Left lobe of liver (tissue), 2 donors: ENCODE results near the gene TMEM95. TPM values are rescaled to one million over a fixed set of nuclear protein-coding genes. Genes with fewer than 3 reads are reported as not detected.
A peak's percentile ranks its signal among the peaks of the same experiment; 100 is the strongest.
"Not testable (repeated sequence)": the region's sequence is repeated elsewhere in the genome, so short reads cannot be mapped to it uniquely, and the experiment has no call there.

Experiments used
- ATAC-seq: fragments of 200-7000 bp; cut with Tn5 transposase; one replicate; pipeline ENCODE4 v1.9.1; 2020; ENCODE audit warnings: mild to moderate bottlenecking, moderate library complexity
- DNase-seq: peaks from one replicate; pipeline ENCODE4 v3.0.0-alpha.2; 2020; ENCODE audit warnings: low spot score
- total RNA-seq: library from RNA; stranded (reverse); gene quantifications from one replicate; pipeline ENCODE4 v1.2.1, GENCODE V29; 2021
- donor health status: DM: no; HTN: no; CAD: no; lungs with moderate emphysema.
- donor health status: DM: no; HTN: yes; CAD: no.

TMEM95 gene
- total RNA-seq, 1 donor from 2014 or later: not detected

DNA sequence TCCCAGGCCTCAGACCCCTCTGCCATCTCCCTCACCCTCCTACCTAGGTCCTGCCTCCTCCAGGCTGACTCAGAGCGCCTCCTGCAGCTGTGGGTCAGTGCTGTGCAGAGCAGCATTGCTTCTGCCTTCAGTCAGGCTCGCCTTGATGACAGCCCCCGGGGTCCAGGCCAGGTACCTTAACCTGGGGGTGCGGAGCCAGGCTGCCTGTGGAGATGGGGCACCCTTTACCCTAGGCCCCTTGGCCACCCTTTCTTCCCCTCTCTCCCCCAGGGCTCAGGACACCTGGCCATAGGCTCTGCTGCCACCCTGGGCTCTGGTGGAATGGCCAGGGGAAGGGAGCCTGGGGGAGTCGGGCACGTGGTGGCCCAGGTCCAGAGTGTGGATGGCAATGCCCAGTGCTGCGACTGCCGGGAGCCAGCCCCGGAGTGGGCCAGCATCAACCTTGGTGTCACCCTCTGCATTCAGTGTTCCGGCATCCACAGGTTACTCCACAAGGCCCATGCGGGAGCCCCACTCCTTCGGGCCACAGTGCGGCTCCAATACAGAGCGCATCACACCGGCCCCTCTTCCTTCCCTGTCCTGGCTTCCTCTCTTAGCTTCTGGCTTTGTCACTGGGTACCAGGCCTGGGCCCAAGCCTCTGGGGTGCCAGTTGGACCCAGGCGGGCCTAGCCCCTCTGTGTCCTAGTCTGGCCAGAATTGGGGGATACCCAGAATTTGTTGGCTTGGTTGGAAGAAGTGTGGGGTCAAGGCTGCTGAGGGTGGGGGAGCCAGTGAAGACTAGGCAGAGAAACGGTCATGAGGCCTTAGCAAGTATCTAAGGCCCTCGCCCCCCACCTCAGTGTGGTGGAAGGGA is 8.0 kb upstream of the TMEM95 start:
- DNase-seq (peak; percentile 48), ATAC-seq (no peak)

DNA sequence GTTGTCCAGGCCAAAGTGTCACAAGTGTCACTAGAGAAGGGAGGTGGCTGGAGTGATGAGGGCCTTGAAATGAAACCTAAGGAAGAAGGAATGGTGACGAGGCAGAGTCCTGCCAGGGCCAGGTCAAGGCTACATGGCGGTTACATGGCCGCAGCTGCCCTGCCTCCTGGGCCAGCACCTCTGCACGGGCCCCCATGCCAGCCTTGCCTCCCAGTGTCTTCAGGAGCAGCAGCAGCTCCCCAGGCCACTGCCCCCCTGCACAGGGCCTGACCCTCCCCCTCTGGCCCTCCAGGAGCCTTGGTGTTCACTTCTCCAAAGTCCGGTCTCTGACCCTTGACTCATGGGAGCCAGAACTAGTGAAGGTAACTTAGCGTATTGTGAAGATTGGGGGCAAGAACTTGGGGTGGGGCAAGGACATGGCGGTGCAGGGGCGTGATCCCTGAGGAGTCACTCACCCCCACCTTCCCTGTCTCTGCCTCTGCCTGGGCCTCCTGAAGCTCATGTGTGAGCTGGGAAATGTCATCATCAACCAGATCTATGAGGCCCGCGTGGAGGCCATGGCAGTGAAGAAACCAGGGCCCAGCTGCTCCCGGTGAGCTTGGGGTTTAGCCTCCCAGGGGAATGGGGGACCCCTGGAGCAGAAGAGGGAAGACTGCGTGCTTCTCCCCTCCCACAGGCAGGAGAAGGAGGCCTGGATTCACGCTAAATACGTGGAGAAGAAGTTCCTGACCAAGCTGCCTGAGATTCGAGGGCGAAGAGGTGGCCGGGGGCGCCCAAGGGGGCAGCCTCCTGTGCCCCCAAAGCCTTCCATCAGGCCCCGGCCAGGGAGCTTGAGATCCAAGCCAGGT is 7.1 kb upstream of the TMEM95 start:
- peak; percentile 44 for DNase-seq
- ATAC-seq: no peak

DNA sequence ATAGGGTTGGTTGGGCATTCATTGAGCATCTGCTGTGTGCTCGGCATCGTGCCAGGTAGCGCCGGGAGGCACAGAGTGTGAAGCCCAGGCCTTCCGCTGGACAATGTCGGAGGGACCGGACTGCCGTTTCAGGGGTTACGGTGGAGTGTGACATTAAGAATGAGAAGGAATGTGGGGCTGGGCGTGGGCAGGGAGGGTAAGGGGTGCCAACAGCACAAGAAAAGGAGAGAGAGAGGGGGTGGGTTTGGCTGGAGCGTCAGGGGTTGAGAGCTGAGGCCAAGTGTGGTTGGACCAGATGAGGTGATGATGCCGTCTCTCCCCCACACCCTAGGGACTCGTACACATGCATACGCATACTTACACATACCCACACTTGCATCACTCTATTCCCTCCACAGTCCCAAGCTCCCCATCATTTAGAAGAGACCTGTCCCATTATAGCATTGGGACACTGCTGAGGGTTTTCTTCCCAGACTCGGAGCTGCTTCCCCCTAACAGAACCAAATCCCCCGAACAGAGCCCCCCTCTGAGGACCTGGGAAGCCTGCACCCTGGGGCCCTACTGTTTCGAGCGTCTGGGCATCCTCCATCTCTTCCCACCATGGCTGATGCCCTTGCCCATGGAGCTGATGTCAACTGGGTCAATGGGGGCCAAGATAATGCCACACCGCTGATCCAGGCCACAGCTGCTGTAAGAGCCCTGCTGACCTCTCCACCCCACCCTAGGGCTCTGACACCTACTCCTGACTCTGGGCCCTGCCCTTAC is 6.3 kb upstream of the TMEM95 start:
- ATAC-seq: no peak
- DNase-seq: peak; percentile 53

DNA sequence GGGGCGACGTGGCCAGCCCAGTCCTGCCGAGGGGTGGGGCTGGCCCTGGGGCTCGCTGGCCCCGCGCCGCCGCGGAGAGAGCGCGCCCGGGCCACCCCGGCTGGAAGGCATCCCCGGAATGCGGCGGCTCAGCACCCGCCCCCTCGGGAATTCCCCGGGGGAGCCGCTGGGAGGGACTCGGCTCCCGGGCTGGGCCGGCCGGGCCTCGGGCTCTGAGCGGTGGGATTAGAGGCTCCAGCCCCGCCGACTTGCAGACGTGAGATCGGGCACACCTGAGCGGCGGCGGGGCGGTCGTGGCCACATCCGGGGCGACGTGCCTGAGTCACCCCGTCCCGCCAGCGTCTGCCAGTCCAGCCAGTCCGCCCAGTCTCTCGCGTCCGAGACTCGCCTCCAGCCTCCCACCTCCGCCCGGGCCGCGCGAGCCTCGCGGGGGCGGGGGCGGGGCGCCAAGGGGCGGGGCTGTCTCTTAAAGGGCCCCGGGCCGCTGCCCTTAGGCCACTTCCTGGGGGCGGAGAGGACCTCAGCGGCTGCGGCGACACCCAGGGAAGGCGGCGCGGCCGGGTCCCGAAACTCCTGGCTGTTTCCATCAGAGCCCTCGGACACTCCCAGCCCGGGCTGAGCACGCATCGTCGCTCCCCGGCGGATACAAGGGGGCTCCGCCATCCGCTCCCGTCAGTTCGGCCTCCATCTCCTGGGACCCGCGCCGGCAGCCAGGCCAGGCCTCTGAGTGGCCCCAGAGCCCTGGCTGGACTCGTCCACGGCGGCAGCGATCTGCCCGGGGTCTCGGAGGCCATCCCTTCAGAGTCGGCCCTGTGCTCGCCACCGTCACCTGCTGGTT is 3.1 kb upstream of the TMEM95 start, which contains the start of gene KCTD11:
TSS of gene KCTD11 (plus strand) at position 498 of the 838 bp plus-strand sequence.
- peak; percentile 81 for ATAC-seq
- DNase-seq: peak; percentile 94

DNA sequence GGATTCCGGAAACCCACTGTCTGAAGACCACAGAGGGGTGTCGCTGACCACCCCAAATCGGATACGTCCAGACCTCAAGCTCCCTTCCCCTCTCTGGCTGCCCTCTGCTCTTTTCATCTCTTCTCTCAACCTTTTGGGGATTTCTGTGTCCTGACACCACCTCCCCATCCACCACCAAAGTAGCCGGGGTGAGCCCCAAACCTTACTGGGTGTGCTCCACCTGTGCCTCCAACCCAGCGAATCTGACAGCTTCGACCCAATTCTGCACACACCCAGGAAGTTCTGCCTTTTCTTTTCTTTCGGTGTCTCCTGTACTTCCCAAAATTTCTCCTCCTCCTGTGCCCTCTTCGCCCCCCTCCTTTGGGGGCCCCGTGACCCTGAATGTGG is 2.5 kb upstream of the TMEM95 start:
- DNase-seq (no peak), ATAC-seq (no peak)

DNA sequence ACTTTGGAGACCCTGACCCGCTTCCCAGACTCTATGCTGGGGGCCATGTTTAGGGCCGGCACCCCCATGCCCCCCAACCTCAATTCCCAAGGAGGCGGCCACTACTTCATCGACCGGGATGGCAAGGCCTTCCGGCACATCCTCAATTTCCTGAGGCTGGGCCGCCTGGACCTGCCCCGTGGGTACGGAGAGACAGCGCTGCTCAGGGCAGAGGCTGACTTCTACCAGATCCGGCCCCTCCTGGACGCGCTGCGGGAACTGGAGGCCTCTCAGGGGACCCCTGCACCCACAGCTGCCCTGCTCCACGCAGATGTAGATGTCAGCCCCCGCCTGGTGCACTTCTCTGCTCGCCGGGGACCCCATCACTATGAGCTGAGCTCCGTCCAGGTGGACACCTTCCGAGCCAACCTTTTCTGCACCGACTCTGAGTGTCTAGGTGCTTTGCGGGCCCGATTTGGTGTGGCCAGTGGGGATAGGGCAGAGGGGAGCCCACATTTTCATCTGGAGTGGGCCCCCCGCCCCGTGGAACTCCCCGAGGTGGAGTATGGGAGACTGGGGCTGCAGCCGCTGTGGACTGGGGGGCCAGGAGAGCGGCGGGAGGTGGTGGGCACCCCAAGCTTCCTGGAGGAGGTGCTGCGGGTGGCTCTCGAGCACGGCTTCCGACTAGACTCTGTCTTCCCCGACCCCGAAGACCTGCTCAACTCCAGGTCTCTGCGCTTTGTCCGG is 1.9 kb upstream of the TMEM95 start:
- no peak for DNase-seq

DNA sequence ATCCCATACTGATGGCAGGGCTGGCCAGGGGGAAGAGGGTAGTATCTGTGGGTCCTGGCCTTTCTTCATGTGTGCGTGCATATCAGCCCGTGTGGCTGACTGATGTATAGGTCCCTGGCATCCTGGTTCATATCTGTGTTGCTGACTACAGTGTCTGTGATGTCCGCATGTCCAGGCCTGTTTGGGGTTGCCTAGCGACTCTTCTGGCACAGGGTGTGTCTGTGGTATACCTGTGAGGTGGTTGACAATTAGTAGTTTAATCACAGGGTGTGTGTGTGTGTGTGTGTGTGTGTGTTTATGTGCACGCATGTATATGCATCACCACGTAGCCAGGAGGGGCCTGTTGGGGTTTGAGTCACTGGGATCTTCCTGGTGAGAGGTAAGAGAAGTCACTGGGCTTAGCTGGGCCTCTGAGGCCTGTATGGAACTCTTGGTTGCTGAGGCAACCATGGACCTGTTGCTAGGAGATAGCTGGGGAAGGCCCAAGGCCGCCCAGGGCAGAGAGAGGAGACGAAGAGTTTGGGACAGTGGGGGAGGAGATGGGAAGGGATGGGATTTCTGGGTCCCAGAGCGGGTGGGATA is 603 bp upstream of the TMEM95 start:
- no peak for DNase-seq
- no peak for ATAC-seq

More for the DNA sequence above, 1.9 kb upstream of the TMEM95 start:
- ATAC-seq: no peak

DNA sequence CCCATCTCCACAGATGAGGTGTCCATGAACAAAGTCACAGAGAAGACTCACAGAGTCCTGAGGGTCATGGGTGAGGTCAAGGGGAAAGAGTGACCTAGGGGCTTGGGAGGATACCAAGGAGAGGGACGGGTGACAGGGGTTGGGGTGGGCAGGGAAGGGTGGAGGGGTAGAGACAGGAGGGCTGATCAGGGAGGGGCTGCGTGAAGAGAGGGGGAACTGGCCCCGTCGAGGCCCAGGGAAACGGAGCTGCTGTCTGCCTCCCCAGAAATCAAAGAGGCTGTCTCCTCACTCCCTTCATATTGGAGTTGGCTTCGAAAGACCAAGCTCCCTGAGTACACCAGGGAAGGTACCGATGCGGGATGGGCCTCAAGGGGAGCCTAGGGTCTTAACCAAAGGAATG is 617 bp downstream of the TMEM95 start:
- ATAC-seq (no peak), DNase-seq (no peak)

DNA sequence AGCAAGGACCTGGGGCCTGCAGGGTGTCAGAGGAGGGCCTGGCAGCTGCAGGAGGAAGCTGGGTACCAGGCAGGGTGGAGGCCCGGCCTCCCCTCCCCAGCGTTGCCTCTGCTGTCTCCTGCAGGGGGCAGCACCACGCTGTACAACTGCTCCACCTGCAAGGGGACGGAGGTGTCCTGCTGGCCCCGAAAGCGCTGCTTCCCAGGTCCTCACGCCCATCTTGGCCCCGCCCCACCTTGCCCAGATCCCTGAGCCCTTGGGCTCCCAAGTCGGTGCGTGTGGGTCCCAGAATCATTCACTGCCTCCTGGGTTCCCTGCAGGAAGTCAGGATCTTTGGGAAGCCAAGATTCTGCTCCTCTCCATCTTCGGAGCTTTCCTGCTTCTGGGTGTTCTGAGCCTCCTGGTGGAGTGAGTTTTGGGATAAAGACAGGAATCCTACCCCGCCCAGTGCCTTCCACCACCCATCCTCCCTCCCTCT is 1.2 kb downstream of the TMEM95 start:
- DNase-seq (peak; percentile 82), ATAC-seq (peak; percentile 54)

DNA sequence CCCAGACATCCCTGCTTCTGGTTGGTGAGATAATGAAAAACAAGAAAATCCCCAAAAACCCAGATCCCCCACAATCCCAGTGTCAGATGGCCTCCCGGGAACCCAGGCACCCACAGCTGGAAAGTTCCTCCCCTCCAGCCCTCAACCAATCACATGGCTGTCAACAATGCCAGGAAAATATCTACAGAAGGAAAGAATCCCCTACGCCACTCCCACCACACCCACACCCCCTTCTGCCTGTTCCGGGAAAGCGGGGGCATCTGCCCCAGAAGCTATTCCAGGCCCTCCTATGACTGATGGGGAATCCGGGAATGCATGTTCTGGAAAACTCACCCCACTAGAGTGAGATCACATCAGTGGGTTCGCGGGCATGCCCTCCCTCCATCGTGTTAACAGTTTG is 1.8 kb downstream of the TMEM95 start:
- no peak for ATAC-seq
- no peak for DNase-seq

DNA sequence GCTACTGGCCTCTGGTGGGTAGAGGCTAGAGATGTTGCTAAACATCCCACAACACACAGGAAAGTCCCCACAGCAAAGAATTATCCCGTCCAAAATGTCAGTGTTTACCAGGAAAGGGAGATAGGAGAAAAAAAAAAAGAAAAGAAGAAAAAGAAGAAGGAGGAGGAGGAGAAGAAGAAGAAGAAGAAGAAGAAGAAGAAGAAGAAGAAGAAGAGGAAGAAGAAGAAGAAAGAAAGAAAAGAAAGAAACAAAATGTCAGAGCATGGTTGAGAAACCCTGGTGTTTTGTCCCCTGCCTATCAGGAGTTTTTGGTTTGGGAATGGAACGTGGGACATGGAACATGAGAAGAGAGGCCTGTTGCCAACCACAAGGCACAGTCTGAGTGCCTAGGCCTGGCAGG is 2.4 kb downstream of the TMEM95 start:
- ATAC-seq (no peak), DNase-seq (no peak)

DNA sequence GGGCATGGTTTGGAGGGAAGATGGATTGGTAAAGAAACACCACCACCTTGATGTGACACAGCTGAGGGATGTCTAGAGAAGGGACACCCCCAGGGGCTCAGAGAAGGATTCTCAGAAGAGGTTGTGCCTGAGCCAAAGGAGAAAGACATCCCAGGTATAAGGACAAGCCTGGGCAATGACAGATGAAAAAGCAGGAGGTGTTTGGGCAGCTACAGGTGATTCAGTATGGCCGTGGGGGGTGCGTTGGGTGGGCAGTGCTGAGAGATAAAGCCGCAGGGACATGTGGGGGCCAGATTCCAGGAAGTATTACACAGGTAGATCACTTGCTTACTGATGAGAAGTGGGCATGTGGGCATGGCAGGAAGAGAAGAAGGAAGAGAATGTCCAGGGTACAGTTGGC is 7.0 kb downstream of the TMEM95 start:
- ATAC-seq (no peak), DNase-seq (no peak)

DNA sequence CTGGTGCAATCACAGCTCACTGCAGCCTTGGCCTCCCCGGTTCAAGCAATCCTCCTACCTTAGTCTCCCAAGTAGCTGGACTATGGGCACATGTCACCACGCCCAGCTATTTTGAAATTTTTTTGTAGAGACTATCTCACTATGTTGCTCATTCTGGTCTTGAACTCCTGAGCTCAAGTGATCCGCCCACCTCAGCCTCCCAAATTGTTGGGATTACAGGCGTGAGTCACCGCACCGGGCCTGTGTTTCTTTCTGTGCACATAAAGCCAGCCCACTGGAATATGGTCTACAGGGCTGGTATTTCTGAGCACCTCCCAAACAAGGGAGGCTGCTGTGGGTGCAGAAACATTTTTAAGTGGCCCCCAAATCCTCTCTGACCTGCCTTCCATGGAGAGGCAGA is 8.4 kb downstream of the TMEM95 start:
- DNase-seq (no peak), ATAC-seq (no peak)

DNA sequence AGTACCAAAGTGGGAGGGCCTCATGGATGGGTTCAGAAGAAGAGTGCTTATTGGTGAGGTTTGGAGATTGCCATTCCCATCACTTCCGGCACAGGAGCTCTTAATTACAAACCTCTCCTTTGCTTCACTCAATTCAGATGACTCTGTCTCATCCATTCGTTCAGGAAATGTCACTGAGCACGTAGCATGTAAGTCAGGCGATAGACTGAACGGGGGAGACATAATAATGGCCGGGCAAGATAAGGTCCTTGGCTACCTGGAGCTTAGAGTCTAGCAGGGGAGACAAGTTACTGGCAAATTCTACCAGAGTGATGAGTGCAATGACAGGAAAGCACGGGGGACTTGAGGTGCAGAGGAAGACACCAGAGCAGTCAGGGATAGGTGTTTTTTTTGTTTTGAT is 11.0 kb downstream of the TMEM95 start:
- not testable (repeated sequence) for DNase-seq, ATAC-seq

DNA sequence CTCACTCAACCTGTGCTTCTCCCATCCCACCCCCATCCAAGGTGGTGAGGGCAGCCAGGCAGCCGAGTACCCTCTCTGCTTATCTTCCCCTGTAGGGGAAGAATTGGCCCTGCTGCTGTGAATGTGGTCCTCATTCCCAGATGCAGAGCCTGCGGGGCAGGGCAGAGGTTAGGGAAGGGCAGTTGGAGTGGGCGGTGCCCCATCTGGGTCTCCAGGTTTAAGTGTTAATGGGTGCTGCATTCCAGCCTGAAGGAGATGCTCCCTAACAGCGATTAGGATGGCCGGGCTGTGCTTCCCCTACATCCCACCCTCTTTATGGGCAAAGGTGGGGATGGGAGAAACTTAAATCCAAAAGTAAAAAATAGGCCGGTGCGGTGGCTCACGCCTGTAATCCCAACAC is 12.1 kb downstream of the TMEM95 start:
- ATAC-seq (no peak), DNase-seq (no peak)

DNA sequence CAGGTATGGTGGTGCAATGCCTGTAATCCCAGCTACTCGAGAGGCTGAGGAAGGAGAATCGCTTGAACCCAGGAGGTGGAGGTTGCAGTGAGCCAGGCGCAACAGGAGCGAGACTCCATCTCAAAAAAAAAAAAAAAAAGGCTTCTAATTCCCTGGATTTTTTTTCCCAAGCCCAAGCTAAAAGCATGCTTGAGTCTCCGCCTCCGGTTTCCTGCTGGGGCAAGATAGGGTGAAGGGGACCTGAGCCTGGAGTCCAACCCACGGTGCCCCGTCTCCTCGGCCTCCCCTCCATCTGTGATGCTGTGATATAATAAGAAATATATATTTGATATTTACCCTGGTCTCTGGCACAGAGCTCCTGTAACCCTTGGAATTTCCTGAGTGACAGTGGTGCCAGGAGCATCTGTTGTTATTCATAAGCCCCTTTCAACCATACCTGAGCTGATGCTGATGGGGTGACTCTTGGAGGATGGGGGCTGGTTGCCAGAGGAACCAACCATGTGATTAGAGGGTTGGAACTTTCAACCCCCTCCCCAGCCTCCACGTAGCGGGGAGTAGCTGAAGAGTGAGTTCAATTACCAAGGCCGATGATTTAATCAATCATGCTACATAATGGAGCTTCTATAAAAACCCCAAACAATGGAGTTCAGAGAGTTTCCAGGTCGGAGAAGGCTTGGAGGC is 13.1 kb downstream of the TMEM95 start:
- DNase-seq (no peak), ATAC-seq (no peak)

DNA sequence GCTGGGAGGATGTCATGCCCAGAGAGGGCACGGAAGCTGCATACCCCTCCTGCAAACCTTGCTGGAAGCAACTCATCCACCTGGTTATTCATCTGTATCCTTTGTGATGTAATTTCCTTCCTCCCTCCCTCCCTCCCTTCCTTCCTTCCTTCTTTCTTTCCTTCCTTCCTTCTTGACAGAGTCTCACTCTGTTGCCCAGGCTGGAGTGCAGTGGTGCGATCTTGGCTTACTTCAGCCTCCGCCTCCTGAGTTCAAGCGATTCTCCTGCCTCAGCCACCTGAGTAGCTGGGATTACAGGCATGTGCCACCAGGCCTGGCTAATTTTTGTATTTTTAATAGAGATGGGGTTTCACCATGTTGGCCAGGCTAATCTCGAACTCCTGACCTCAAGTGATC is 13.6 kb downstream of the TMEM95 start:
- not testable (repeated sequence) for ATAC-seq, DNase-seq

DNA sequence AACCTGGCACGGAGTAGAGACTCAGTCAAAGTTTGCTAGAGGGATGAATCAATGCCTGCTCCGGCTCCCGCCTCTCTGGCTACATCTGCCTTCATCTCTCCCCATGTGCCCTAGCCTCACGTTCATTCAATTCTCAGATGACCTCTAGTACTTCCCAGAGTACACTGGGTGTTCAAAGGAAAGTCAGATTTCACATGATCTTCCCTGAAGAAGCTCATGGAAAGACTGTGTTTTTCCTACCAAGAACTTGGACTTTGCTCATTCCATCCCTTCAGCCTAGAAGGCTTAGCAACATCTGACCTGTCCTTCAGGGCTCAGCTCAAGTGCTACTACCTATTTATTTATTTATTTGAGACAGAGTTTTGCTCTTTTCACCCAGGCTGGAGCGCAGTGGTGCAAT is 14.9 kb downstream of the TMEM95 start:
- ATAC-seq (no peak), DNase-seq (no peak)

DNA sequence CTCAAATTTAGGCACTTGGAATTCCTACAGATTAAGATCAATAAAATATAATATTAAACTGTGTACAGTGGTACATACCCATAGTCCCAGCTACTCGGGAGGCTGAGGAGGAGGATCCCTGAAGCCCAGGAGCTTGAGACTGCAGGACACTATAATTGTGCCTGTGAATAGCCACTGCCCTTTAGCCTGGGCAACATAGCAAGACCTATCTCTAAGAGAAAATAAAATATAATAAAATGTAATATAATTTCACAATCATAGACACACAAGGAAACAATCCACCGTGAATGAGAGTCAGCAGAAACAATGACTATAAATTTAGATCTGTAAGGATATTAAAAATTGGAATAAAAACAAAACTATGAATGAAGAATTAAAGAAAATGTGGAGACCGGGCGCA is 15.9 kb downstream of the TMEM95 start:
- no peak for ATAC-seq
- DNase-seq: no peak
